WI38 (cell line): ENCODE measurements around the gene GNG7.
"Not testable (repeated sequence)": the region's sequence is repeated elsewhere in the genome, so short reads cannot be mapped to it uniquely, and the experiment has no call there.

Source experiments
- H3K4me3 ChIP-seq: 2 replicates; pipeline ENCODE4 v1.5.1; 2011; ENCODE audit warnings: low read depth, mild to moderate bottlenecking, control low read depth, low read length
- CTCF ChIP-seq: IDR thresholded peaks from 2 replicates; pipeline ENCODE4 v1.5.1; 2012; ENCODE audit warnings: low read depth, mild to moderate bottlenecking, control low read depth, low read length

The GNG7 gene

GRCh38 chr19:2715470-2716274, 13.2 kb upstream of the GNG7 start:
- TF ChIP-seq CTCF = no peak

GRCh38 chr19:2714531-2715269, 12.2 kb upstream of the GNG7 start:
- H3K4me3 ChIP-seq = no peak overlapping the region
- TF ChIP-seq CTCF = no peak

More at GRCh38 chr19:2715470-2716274, 13.2 kb upstream of the GNG7 start:
- no peak overlapping the region for H3K4me3 ChIP-seq

GRCh38 chr19:2714102-2714501, 11.6 kb upstream of the GNG7 start:
- H3K4me3 ChIP-seq = not testable (repeated sequence)

- not testable (repeated sequence) for H3K4me3 ChIP-seq
Measured at GRCh38 chr19:2713170-2713569, 10.7 kb upstream of the GNG7 start.

GRCh38 chr19:2711875-2712205, 9.3 kb upstream of the GNG7 start:
- H3K4me3 ChIP-seq = no peak overlapping the region
- no peak for TF ChIP-seq CTCF

GRCh38 chr19:2711172-2711874, 8.8 kb upstream of the GNG7 start:
- TF ChIP-seq CTCF = no peak
- H3K4me3 ChIP-seq = no peak overlapping the region

- no peak for TF ChIP-seq CTCF
- H3K4me3 ChIP-seq = no peak overlapping the region
Measured at GRCh38 chr19:2706251-2706650, 3.8 kb upstream of the GNG7 start.

GRCh38 chr19:2703691-2704216, 1.3 kb upstream of the GNG7 start:
- TF ChIP-seq CTCF = no peak
- no peak overlapping the region for H3K4me3 ChIP-seq
